B cell (primary cell): ENCODE results near the gene SARS2.

Experiments used
- CTCF ChIP-seq: fragments of 200-600 bp; IDR thresholded peaks from one replicate; pipeline ENCODE4 v1.8.0; 2022; ENCODE audit warnings: antibody characterized with exemption, mild to moderate bottlenecking
- EZH2 ChIP-seq: IDR thresholded peaks from 2 replicates; pipeline ENCODE4 v1.6.1; 2012; ENCODE audit warnings: borderline replicate concordance, low read depth, mild to moderate bottlenecking, moderate library complexity, low read length; ENCODE audit not compliant: insufficient read depth, poor library complexity, severe bottlenecking

GRCh38 chr19:38971672-38972071 lies 41.1 kb upstream of the SARS2 start:
- TF ChIP-seq CTCF (no peak), EZH2 (no peak)
